GM15510 (cell line): ENCODE results near the gene DRAXIN.

ENCODE experiments used
- POLR2A ChIP-seq: IDR thresholded peaks from 3 replicates; pipeline ENCODE4 v1.6.1; 2011; ENCODE audit warnings: borderline replicate concordance; ENCODE audit not compliant: insufficient read length; ENCODE audit errors: extremely low read depth

The DRAXIN gene

GRCh38 chr1:11695861-11696260 lies 4.4 kb downstream of the DRAXIN start:
- TF ChIP-seq POLR2A: no peak

DNA sequence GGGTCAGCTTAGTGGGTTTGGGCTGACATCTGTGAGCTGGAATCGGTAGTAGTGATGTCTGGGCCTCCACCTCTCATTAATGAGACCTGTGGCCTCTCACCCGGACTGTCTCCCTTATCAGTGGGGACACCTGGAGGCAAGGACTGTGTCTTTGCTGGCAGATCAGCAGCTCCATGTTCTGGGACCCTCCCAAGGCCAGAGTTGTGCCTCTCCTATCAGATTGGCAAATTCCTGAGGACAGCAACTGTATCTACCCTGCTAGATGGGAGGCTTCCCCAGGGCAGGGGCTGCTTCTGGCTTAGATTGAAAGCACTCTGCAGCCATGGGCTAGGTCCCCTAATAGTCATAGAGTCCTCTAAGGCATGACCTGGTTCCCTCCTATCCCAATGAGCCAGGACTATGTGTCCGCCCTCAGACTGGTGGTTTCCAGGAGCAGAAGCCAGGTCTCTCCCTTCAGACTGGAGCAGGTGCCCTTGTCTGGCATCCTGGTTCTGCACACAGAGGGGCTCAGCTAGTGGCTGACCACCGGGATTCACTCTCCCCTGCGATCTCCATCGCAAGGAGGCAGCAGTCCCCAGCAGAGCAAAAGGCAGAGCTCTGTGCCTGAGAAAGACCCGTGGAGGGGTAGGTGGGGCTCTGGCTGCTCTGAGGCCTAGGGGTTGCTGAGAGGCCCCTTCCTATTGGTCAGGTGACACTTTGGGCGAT lies 5.8 kb downstream of the DRAXIN start:
- TF ChIP-seq POLR2A: no peak

DNA sequence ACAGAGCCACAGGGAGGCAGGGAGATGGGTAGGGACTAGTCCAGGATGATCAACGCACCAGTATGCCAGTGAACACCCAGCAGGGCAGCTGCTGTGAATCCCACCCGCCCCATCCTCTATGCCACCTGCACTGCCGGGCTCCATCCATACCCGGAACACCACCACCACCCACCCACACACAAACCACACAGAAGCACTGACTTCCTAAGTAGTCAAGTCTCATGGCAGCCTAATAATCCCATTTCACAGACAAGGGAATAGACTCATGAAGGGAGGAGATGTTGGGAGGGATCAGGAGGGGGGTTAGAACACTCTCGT lies 6.3 kb downstream of the DRAXIN start:
- no peak for TF ChIP-seq POLR2A

GRCh38 chr1:11700601-11701467 lies 9.3 kb downstream of the DRAXIN start:
- no peak for TF ChIP-seq POLR2A

GRCh38 chr1:11701551-11701961 lies 10.0 kb downstream of the DRAXIN start:
- no peak for TF ChIP-seq POLR2A

- TF ChIP-seq POLR2A: no peak
These were observed 10.7 kb downstream of the DRAXIN start for GRCh38 chr1:11701981-11702803.

- no peak for TF ChIP-seq POLR2A
These were observed 12.1 kb downstream of the DRAXIN start for GRCh38 chr1:11703357-11704193.

DNA sequence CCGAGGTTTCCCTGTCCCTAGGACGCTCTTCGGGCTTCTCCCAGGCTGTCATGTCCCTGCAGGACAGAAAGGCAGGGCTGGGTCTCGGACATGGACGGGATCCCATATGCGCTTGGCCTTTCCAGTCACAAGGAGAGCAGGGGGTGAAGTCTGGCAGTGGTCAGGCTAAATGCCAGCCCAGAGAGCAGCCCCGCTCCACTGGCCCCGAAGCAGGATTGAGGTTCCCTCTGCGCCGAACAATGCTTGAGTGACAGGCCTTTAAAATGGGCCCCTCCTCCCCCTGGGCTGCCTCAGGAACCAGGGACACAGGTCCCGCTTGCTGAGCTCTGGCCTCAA lies 12.7 kb downstream of the DRAXIN start:
- TF ChIP-seq POLR2A: no peak

DNA sequence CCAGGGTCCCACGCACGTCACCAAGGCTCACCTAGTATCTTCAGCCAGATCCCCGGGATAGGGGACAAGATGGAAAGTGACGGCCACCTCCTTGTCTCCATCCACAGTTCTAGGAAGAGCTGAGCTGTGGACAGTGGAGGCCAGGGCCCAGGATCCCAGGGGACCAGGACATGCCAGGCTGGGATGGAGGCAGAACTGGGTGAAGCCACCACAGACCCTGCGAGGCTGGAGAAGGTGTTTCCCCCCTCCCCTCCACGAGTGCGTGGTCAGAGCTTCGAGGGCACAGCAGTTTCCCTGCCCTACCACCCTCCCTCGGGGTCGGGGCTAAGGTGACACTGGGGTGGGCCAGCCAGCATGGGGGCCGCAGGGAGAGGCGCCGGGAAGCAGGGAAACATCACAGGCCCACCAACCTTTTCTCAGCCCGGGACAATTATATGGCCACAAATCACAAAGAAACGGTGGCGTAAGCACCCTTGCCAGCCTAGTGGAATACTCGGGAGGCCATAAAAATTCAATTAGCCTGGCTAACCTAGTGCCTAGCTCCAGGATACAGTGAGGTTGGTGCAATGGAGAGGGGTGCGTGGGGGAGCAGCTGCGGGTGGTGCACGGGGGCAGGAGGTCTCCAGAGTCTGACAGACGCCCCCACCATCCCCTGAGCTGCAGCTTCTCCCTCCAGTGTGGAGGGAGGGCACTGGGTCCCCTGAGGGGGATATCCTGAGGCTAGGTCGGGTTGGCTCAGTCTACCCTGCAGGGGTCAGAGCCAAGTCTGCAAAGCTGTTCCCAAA lies 13.4 kb downstream of the DRAXIN start:
- TF ChIP-seq POLR2A: no peak

GRCh38 chr1:11705596-11705995 lies 14.1 kb downstream of the DRAXIN start:
- TF ChIP-seq POLR2A: no peak

DNA sequence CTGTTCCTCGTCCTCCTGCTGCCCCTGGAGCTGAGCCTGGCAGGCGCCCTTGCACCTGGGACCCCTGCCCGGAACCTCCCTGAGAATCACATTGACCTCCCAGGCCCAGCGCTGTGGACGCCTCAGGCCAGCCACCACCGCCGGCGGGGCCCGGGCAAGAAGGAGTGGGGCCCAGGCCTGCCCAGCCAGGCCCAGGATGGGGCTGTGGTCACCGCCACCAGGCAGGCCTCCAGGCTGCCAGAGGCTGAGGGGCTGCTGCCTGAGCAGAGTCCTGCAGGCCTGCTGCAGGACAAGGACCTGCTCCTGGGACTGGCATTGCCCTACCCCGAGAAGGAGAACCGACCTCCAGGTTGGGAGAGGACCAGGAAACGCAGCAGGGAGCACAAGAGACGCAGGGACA lies 14.8 kb downstream of the DRAXIN start:
- TF ChIP-seq POLR2A: no peak

- no peak for TF ChIP-seq POLR2A
These were observed 16.2 kb downstream of the DRAXIN start for GRCh38 chr1:11707621-11708276.
